ENCODE data around the gene ROBO4. TPM values are rescaled to one million over a fixed set of nuclear protein-coding genes. Genes with fewer than 3 reads are reported as not detected.

Gene ROBO4
- total RNA-seq: not detected in 3 replicates

GRCh38 chr11:124897674-124898262, at the start of gene ROBO4:
Gene ROBO4 (minus strand): TSS chr11:124897865. CDS start chr11:124897795, 70 bp downstream.
- peak in 1 of 2 experiments; percentile 22 for DNase-seq (ENCODE audit: low spot score in 2 of 2, unreplicated experiment in 2 of 2)
- peaks cover 7% of the 10 kb centered on the region for H3K4me1 Mint-ChIP-seq
- no peaks in the 10 kb centered on the region for H3K9me3 Mint-ChIP-seq
- H3K27ac Mint-ChIP-seq: peak within 1 kb of the TSS; percentile 54
- H3K4me3 Mint-ChIP-seq: no peak within 1 kb of the TSS
- TF ChIP-seq, protein P1, sequence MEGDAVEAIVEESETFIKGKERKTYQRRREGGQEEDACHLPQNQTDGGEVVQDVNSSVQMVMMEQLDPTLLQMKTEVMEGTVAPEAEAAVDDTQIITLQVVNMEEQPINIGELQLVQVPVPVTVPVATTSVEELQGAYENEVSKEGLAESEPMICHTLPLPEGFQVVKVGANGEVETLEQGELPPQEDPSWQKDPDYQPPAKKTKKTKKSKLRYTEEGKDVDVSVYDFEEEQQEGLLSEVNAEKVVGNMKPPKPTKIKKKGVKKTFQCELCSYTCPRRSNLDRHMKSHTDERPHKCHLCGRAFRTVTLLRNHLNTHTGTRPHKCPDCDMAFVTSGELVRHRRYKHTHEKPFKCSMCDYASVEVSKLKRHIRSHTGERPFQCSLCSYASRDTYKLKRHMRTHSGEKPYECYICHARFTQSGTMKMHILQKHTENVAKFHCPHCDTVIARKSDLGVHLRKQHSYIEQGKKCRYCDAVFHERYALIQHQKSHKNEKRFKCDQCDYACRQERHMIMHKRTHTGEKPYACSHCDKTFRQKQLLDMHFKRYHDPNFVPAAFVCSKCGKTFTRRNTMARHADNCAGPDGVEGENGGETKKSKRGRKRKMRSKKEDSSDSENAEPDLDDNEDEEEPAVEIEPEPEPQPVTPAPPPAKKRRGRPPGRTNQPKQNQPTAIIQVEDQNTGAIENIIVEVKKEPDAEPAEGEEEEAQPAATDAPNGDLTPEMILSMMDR (IDR thresholded peaks at IDR 0.05; ENCODE audit: unreplicated experiment): no peak
- no peaks in the 10 kb centered on the region for H3K36me3 Mint-ChIP-seq
- peaks cover 44% of the 10 kb centered on the region for H3K27me3 Mint-ChIP-seq (ENCODE audit: low read depth)

- H3K4me3 Mint-ChIP-seq: no peak overlapping the region
- no peaks in the 10 kb centered on the region for H3K36me3 Mint-ChIP-seq
- H3K9me3 Mint-ChIP-seq: peaks cover 15% of the 10 kb centered on the region
Observed at GRCh38 chr11:124946735-124947141, 49.1 kb upstream of the ROBO4 start.

GRCh38 chr11:124945826-124946225, 48.2 kb upstream of the ROBO4 start:
- Mint-ChIP-seq H3K36me3 (no peaks in the 10 kb centered on the region), H3K4me1 (peaks cover 8% of the 10 kb centered on the region), H3K27ac (no peak overlapping the region), H3K4me3 (no peak overlapping the region), H3K9me3 (peaks cover 15% of the 10 kb centered on the region), H3K27me3 (ENCODE audit: low read depth) (peaks cover 22% of the 10 kb centered on the region)
- no peak for DNase-seq (ENCODE audit: low spot score in 2 of 2, unreplicated experiment in 2 of 2)
- TF ChIP-seq, protein P1 (IDR thresholded peaks at IDR 0.05; ENCODE audit: unreplicated experiment): no peak

More at GRCh38 chr11:124946735-124947141, 49.1 kb upstream of the ROBO4 start:
- peaks cover 17% of the 10 kb centered on the region for H3K27me3 Mint-ChIP-seq (ENCODE audit: low read depth)
- no peak overlapping the region for H3K27ac Mint-ChIP-seq
- peaks cover 8% of the 10 kb centered on the region for H3K4me1 Mint-ChIP-seq
- TF ChIP-seq, protein P1 (IDR thresholded peaks at IDR 0.05; ENCODE audit: unreplicated experiment): no peak
- no peak for DNase-seq (ENCODE audit: low spot score in 2 of 2, unreplicated experiment in 2 of 2)

- Mint-ChIP-seq H3K27me3 (ENCODE audit: low read depth) (peaks cover 27% of the 10 kb centered on the region), H3K27ac (no peak overlapping the region), H3K36me3 (no peaks in the 10 kb centered on the region), H3K4me1 (peaks cover 8% of the 10 kb centered on the region), H3K4me3 (no peak overlapping the region), H3K9me3 (peaks cover 15% of the 10 kb centered on the region)
- TF ChIP-seq, protein P1 (IDR thresholded peaks at IDR 0.05; ENCODE audit: unreplicated experiment): no peak
- no peak for DNase-seq (ENCODE audit: low spot score in 2 of 2, unreplicated experiment in 2 of 2)
Observed at GRCh38 chr11:124944565-124944964, 46.9 kb upstream of the ROBO4 start.

DNA sequence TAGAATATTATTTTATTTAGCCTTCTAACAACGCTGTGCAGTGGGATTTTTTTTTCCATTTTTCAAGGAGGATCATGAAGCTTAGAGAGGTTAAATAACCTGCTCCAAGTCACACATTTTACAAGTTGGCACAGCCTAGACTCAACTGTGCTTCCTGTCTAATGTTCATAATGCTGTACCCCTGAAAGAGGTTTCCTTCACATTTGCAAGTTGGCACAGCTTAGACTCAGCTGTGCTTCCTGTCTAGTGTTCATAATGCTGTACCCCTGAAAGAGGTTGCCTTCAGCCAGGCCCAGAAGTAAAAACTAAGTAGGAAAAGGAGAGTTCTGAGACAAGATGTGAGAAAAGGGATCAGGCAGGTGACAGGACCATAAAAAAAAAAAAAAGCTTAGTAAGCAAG, 46.1 kb upstream of the ROBO4 start:
- H3K9me3 Mint-ChIP-seq: peaks cover 10% of the 10 kb centered on the region
- peaks cover 8% of the 10 kb centered on the region for H3K4me1 Mint-ChIP-seq
- no peaks in the 10 kb centered on the region for H3K36me3 Mint-ChIP-seq
- TF ChIP-seq, protein P1 (IDR thresholded peaks at IDR 0.05; ENCODE audit: unreplicated experiment): no peak
- H3K4me3 Mint-ChIP-seq: no peak overlapping the region
- H3K27ac Mint-ChIP-seq: no peak overlapping the region
- peaks cover 23% of the 10 kb centered on the region for H3K27me3 Mint-ChIP-seq (ENCODE audit: low read depth)
- DNase-seq (ENCODE audit: low spot score in 2 of 2, unreplicated experiment in 2 of 2): no peak
